NCI-H82 (cell line): ENCODE measurements around the gene ANKS1A.

Source experiments
- DNase-seq: peaks from one replicate; lab custom pipeline; 2025; lab: John Stamatoyannopoulos, UW

The ANKS1A gene

DNA sequence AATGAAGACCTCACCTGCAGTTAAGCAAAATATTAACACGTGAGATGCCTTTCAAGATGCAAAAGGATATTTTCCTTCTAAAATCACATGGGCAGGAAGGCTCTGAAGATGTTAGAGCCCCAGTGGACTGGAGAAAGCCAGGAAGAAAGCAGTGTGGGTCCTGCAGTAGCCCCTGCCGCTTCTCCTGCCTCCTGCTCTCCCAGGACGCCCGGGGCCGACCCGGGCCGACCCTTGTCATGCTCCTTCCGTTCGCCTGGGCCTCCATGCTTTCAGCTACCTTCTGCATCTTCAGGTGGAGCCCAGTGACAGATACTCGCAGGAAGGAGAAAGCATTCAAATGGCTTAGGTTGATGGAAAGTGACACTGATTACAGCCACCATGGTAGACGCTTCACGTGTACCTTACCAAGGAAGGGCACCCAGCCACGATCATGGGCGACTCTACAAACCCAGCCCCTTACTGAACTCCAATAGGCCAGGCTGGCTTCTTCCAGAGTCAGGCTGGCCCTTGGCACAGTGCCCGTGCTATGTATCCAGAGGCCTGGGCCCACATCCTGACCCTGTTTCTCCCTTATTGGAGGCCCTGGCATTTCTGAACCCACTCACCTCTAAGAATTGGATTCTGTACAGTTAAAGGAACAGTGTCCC is 183.1 kb downstream of the ANKS1A start:
- DNase-seq: no peak

GRCh38 chr6:35072698-35073055 is 183.6 kb downstream of the ANKS1A start:
- no peak for DNase-seq

GRCh38 chr6:35073211-35073610 is 184.2 kb downstream of the ANKS1A start:
- DNase-seq: no peak

DNA sequence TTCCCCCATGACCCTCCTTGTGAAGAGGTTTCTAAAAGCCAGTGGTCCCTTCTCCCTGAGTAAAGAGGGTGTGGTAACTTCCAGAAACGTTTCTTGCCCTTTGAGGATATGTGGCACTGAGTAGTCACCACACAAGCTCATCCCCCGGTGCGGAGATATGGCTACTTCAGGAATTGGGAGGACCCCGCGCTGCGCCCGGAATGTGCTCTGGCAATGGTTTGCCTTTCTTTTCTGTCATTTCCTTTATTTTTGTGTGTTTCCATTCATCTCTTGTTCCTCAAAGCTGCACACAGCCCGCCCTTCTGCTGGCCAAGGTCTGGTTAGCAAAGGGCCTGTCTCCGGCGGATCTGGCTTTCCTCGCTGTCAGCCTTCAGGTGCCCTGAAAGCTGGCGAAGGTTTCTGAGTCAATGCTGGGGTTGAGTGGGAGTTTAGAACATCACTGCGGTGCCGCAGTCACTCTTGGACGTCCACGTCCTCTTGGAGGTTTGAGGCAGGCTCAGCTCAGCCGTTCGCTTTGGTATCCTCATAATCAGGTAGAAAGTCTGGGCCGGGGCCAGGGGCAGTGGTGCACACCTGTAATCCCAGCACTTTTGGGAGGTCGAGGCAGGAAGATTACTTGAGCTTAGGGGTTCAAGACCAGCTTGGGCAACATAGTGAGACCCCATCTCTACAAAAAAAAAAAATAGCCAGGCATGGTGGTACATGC is 184.9 kb downstream of the ANKS1A start:
- no peak for DNase-seq

GRCh38 chr6:35076997-35077712 is 188.1 kb downstream of the ANKS1A start:
- DNase-seq: no peak

DNA sequence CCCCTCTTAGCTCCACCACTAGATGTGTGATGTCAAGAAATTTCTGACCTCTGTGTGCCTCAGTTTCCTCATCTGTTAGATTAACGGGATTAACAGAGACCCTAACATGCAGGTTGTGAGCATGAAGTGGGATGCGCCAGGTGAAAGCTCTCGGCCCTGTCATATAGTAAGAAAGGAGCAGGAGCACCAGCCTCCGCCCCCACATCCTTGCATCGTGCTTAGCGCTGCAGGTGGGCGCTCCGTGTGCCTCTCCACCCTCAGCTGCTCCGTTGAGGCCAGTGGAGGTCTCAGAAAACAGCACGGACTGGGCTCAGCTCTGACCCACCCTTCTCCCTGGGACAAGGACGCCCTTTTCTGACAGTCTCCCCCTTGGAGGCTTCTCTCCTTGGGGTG is 188.7 kb downstream of the ANKS1A start:
- no peak for DNase-seq

DNA sequence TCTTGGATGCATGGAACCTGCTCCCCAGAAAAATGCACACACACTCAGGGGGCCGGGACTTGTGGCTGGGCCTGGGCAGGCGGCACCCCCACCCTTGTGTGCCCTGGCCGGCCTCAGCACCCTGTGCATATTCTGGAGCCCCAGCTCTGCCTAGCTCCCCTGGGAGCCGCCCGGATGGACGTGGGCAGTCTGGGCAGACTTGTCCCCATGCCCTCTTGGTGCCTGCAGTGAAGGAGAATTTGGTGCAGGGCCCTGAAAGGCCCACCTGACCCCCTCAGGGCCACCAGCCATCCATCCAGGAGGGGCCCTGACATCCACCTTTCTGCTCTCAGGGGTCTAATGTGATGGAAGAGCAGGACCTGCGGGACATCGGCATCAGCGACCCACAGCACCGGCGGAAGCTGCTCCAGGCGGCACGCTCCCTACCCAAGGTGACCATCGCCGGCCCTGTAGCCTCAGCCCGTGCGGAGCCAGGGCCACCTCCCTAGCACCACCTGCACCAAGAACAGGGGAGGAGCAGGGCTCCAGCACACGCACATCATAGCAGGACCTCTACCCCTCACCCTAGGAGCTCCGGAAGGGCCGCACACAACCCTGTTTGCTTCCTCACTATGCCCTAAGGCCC is 189.3 kb downstream of the ANKS1A start:
- DNase-seq: no peak

GRCh38 chr6:35078896-35079295 is 189.8 kb downstream of the ANKS1A start:
- DNase-seq: no peak

DNA sequence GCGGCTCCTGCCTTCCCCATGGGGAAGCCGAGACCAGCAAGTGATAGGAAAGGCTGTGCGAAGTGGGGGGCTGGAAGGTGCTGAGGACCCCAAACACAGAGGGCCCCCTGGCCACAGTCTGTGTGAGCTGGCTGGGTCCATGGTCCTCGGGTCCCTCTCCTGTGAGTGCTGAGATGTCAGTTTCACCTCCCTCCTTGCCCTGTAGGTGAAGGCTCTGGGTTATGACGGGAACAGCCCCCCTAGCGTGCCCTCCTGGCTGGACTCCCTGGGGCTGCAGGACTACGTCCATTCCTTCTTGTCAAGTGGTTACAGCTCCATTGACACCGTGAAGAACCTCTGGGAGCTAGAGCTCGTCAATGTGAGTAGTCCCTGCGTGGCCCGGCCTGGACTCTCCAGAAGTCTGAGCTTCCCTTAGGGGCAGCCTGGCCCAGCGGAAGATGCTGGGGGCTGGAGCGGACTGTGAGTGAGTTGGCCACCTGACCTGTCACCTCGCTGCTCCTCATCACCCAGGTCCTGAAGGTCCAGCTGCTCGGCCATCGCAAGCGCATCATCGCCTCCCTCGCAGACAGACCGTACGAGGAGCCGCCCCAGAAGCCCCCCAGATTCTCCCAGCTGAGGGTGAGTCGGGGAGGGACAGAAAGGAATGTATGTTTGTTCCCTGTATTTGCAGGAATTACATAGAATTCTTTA is 190.4 kb downstream of the ANKS1A start:
- no peak for DNase-seq

DNA sequence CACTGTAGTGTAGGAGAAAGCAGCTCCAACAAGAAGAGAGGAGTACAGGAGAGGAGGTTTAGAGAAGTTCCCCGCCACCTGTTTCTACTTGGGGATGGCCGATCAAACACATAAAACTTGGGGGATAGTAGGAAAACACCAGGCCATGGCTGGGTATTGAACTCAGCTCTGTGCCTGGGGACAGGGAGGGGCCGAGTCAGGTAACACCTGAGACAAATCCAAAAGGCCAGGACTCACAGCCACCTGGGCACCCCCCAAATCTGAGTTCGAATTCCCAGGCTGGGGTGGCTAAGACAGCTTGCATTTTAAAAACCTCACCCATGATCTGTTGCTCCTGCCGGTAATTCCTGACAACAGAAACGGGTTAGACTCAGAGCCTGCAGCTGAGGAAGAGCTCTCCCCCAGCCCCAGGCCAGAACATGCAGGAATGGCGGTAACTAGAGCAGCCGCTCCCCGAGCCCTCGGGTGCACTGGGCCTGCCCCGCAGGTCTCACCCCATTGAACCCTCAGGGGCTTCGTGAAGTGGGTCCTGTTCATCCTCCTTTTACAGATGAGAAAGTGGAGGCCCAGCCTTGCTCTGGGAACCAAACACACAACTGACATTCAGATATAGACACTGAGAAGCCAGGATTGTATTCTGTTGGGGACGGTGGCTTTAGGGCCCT is 191.1 kb downstream of the ANKS1A start:
- no peak for DNase-seq

DNA sequence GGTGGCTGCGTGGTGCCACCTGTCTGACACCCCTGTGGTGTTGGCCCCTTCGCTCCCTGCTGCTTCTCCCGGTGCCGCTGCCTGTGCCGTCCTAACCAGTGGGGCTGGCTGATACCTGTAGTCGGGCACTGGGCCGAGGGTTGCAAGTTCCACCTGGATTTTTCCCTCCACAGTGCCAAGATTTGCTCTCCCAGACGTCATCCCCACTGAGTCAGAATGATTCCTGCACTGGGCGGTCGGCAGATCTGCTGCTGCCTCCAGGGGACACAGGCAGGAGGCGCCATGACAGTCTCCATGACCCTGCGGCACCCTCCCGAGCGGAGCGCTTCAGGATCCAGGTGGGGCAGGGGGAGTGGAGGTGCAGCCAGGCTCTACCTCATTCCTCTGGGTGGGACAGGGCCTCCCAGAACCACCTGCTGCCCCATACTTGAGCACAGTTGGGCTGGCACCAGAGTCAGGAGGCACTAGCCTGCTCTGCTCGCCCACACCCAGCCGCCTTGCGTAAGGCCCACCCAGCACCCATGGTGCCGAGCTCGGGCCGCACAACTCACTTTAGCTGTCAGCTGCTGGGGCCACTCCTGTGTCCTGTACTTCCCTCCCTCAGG is 191.9 kb downstream of the ANKS1A start:
- DNase-seq: no peak

- no peak for DNase-seq
Observed at GRCh38 chr6:35081426-35081851, 192.4 kb downstream of the ANKS1A start.

DNA sequence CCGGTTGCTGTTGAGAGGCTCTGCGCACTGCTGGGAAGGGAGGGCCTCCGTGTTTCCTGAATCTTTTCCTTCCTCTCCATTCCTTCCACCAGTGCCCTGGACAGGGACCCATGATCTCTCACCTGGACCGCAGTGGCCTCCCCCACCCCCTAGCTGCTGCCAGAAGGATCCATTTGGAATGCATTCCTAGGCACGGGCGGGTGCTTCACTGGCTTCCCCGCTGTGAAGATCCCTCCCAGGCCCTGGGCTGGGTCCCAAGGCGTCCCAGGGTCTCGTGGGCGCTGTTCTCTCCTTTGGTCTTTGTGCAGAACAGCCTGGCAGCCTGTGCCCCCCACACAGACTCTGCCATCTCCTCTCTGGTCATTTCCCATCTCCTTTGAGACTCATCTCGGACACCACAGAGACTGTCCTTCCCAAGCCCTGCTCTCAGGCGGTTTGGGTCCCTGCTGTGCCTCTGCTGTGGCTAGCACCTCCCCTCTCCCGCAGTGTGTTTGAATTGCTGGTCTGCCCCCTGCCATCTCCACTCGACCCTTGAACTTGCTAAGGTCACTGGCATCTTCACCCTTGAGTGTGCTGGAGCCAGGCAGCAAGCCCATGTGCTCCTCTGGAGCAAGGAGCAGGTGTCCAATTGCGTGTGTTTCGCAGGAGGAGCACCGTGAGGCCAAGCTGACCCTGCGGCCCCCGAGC is 193.1 kb downstream of the ANKS1A start:
- no peak for DNase-seq

GRCh38 chr6:35082733-35083403 is 193.8 kb downstream of the ANKS1A start:
- no peak for DNase-seq

GRCh38 chr6:35083507-35083906 is 194.5 kb downstream of the ANKS1A start:
- DNase-seq: no peak

DNA sequence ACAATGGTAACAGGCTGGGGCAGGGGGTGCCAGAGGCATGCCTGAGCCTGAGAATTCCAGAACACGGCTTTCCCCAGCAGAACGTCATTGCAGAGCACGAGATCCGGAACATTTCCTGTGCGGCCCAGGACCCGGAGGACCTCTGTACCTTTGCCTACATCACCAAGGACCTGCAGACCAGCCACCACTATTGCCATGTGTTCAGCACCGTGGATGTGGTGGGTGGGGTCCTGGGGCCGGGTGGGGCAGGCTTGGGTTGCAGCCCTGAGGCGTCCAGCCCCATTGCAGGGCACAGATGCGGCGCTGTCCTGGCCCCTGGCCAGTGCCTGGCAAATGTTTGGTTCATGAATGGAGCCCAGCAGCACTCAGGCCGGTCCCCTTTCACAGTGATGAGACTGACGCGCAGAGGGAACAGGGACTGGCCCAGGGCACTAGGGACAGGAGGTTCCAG is 195.0 kb downstream of the ANKS1A start:
- DNase-seq: no peak

GRCh38 chr6:35084511-35085203 is 195.6 kb downstream of the ANKS1A start:
- no peak for DNase-seq

DNA sequence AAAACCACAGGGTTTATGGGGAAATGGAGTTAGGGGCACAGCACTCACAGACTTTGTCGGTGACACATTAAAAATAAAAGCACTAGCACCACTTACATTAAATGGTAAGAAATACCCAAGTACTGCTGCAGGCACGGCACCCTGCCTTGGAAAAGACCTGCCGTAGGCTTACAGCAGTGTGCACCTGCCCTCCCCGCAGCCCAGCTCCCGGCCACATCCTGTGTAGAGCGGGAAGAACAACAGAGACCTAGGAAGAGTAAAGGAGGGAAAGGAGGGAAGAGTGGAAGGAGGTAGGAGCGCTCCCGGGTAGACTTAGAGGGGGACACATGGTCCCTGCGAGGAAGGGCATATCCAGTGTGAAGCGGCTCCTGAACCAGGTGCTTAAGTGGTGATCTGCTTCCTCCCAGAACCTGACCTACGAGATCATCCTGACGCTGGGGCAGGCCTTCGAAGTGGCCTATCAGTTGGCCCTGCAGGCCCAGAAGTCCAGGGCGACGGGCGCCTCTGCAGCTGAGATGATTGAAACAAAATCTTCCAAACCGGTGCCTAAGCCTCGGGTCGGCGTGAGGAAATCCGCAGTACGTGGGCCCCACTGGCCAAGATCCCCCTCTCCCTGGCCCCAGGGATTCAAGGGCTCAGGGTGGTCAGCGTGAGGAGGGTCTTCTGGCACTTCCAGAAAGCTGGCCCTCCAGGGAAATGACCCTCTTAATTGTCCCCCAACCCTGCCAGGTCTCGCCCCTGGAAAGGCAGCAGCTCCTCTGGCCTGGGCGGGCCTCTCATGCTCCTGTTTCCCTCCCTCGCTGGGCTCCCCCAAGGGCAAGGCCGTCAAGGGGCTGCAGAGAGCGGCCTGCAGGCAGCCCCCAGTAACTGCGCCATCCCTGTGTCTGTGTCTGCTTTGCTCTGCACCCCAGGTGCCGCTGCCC is 196.6 kb downstream of the ANKS1A start:
- DNase-seq: no peak
